Measurements from ENCODE around the gene COL19A1.
"Not testable (repeated sequence)": the region's sequence is repeated elsewhere in the genome, so short reads cannot be mapped to it uniquely, and the experiment has no call there.

Gene COL19A1

DNA sequence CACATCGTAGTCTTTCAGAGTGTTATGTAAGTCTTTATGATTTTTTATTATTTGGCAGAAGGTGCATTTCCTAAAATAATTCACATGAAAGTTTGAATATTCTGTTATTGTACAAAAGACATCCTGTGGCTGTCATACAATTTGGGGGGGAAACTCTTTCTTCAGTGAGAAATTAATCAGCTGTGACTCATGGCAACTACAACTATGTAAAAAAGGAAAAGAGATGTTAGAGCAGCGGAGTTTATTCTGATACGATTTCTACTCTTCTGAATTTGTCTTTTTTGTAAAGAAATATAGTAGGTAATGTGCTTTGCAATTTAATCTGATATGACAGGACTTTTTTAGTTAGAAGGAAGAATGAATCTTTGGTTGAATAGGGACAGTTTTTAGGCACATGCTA is 14.2 kb downstream of the COL19A1 start:
- Mint-ChIP-seq H3K27me3 (peaks cover 11% of the 10 kb centered on the region), H3K4me1 (ENCODE audit: low read depth) (no peaks in the 10 kb centered on the region), H3K4me3 (no peak overlapping the region), H3K9me3 (ENCODE audit: low read depth) (no peaks in the 10 kb centered on the region), H3K27ac (no peak overlapping the region), H3K36me3 (peaks cover 2% of the 10 kb centered on the region)

DNA sequence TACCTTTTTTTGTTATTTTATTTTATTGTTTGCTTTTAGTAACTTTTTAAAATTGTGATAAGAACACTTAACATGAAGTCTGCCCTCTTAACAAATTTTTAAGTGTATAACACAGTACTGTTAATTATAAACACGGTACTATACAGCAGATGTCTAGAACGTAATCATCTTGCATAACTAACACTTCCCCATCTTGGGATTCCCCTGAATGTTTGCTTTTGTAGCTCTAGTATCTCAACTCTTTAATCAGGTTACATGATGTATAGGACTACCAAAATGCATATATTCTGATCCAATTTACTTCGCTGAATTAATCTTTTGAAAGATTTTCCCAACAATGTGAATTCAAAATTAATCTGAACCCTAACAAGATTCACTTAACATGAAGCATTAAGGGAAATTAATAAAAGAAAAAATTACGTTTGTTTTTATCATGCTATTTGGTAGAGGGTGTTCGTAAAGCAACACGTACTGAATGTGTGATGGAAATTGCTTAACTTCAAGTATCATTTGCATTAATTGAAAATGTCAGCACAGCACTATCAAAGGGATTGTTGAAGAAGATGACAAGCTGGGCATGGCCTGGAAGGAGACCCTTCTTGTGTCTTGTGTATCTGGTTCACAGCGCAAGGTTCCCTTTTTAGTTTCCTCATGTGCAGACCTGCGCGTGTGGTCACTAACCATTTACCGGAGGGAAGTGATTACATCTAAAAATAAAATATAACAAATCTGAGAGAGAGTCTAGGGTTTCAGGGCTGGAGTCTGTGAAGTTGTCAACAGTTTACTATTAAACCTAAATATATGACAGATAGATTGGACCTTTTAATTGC is 15.2 kb downstream of the COL19A1 start:
- peaks cover 12% of the 10 kb centered on the region for H3K27me3 Mint-ChIP-seq
- H3K4me3 Mint-ChIP-seq, result no peak overlapping the region
- H3K9me3 Mint-ChIP-seq (ENCODE audit: low read depth), result no peaks in the 10 kb centered on the region
- H3K4me1 Mint-ChIP-seq (ENCODE audit: low read depth), result no peaks in the 10 kb centered on the region
- no peak overlapping the region for H3K27ac Mint-ChIP-seq
- H3K36me3 Mint-ChIP-seq, result peaks cover 4% of the 10 kb centered on the region

GRCh38 chr6:69883551-69883950 is 17.2 kb downstream of the COL19A1 start:
- Mint-ChIP-seq H3K9me3 (ENCODE audit: low read depth) (no peaks in the 10 kb centered on the region), H3K4me1 (ENCODE audit: low read depth) (peaks cover 1% of the 10 kb centered on the region), H3K36me3 (peaks cover 4% of the 10 kb centered on the region), H3K27ac (no peak overlapping the region), H3K4me3 (no peak overlapping the region), H3K27me3 (peaks cover 12% of the 10 kb centered on the region)

DNA sequence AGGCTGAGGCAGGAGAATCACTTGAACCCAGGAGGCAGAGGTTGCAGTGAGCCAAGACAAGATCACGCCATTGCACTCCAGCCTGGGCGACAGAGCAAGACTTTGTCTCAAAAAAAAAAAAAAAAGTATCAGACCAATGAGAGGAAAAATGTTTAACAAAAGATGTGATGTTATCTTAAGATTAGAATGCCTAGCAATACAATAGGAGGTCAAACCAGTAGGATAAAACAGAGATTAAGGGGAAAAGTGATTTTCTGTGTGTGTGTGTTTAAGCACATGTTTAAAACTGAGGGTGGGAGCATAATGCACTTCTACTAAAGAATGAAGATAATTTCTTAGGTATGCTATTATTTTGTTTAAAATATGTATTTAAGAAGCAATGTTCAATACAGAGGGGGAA is 17.9 kb downstream of the COL19A1 start:
- Mint-ChIP-seq H3K27ac (no peak overlapping the region), H3K4me1 (ENCODE audit: low read depth) (peaks cover 1% of the 10 kb centered on the region), H3K9me3 (ENCODE audit: low read depth) (no peaks in the 10 kb centered on the region), H3K36me3 (peaks cover 4% of the 10 kb centered on the region), H3K4me3 (no peak overlapping the region), H3K27me3 (peaks cover 12% of the 10 kb centered on the region)

- H3K27ac Mint-ChIP-seq, result peak overlapping the region; percentile 66
- H3K4me3 Mint-ChIP-seq, result no peak overlapping the region
Measured at GRCh38 chr6:69887026-69887425, 20.7 kb downstream of the COL19A1 start.

GRCh38 chr6:69887714-69888345 is 21.5 kb downstream of the COL19A1 start:
- Mint-ChIP-seq H3K36me3 (peaks cover 10% of the 10 kb centered on the region), H3K27ac (no peak overlapping the region), H3K4me3 (no peak overlapping the region), H3K9me3 (ENCODE audit: low read depth) (no peaks in the 10 kb centered on the region), H3K4me1 (ENCODE audit: low read depth) (peaks cover 1% of the 10 kb centered on the region), H3K27me3 (peaks cover 4% of the 10 kb centered on the region)

More at GRCh38 chr6:69887026-69887425, 20.7 kb downstream of the COL19A1 start:
- peaks cover 1% of the 10 kb centered on the region for H3K4me1 Mint-ChIP-seq (ENCODE audit: low read depth)
- H3K36me3 Mint-ChIP-seq, result peaks cover 10% of the 10 kb centered on the region
- H3K27me3 Mint-ChIP-seq, result peaks cover 7% of the 10 kb centered on the region
- H3K9me3 Mint-ChIP-seq (ENCODE audit: low read depth), result no peaks in the 10 kb centered on the region

DNA sequence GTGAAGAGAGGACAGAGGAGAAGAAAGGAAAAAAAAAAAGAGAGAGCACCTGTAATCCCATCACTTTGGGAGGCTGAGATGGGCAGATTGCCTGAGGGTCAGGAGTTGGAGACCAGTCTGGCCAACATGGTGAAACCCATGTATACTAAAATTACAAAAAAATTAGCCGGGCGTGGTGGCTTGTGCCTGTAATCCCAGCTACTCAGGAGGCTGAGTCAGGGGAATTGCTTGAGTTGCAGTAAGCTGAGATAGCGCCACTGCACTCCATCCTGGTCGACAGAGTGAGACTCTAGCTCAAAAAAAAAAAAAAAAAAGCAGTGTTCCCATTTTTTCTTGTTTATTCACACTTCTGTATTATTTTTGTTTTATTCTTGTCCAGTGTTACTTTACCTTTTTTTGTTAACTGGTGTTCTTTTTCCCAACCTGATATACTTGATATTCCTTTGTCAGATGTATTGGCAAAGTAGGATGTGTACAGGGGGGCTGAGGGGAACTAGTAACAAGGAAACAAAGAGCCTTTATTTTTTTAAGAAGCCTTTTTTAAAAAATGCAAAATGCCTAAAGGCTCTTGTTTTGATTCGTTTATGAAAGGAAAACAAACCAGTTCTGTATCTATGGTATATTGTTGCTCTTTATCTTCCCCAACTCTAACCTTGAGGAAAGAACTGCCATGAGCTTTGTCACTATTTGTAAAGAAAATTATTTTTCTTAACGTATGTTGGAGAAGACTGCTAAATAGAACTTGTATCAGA is 22.3 kb downstream of the COL19A1 start:
- peaks cover 10% of the 10 kb centered on the region for H3K36me3 Mint-ChIP-seq
- H3K27me3 Mint-ChIP-seq, result peaks cover 4% of the 10 kb centered on the region
- H3K27ac Mint-ChIP-seq, result no peak overlapping the region
- no peaks in the 10 kb centered on the region for H3K9me3 Mint-ChIP-seq (ENCODE audit: low read depth)
- H3K4me1 Mint-ChIP-seq (ENCODE audit: low read depth), result peaks cover 1% of the 10 kb centered on the region
- no peak overlapping the region for H3K4me3 Mint-ChIP-seq

DNA sequence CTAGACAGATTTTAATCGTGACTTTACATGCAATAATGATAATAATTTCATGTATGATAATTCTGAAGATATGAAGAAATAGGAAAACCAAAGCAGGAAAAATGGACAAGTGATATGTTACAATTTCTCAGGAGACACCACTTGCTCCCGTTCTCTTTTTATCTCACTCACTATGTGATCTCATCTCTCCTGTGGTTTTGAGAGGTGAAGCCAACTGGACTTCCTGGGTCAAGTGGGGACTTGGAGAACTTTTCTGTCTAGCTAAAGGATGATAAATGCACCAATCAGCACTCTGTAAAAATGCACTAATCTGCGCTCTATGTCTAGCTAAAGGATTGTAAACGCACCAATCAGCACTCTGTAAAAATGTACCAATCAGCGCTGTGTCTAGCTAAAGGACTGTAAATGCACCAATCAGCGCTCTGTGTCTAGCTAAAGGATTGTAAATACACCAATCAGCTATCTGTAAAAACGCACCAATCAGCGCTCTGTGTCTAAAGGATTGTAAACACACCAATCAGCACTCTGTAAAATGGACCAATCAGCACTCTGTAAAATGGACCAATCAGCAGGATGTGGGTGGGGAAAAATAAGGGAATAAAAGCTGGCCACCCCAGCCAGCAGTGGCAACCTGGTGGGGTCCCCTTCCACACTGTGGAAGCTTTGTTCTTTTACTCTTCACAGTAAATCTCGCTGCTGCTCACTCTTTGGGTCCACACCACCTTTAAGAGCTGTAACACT is 23.0 kb downstream of the COL19A1 start:
- H3K27me3 Mint-ChIP-seq; H3K36me3 Mint-ChIP-seq; H3K4me3 Mint-ChIP-seq; H3K4me1 Mint-ChIP-seq (ENCODE audit: low read depth); H3K9me3 Mint-ChIP-seq (ENCODE audit: low read depth); H3K27ac Mint-ChIP-seq: not testable (repeated sequence)

GRCh38 chr6:69892561-69892960 is 26.2 kb downstream of the COL19A1 start:
- H3K9me3 Mint-ChIP-seq (ENCODE audit: low read depth); H3K27me3 Mint-ChIP-seq; H3K4me1 Mint-ChIP-seq (ENCODE audit: low read depth); H3K27ac Mint-ChIP-seq; H3K36me3 Mint-ChIP-seq; H3K4me3 Mint-ChIP-seq: not testable (repeated sequence)

DNA sequence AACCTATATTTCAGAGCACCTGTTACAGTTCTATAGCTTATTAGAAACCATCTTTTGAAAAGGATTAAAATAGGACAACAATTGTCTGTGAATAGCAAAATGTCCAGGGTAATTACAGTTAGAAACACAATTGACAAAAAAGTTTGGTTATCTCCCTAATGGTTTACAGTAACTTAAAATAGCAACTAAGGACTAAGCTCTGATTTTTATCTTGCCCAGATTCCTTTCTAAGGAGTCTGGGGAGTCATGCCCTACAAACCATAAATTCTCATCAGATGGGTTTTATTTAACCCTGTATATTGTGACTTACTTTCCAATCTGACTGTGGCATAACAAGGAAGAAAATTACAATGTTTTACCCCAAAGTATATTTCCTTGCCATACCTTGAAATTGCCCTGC is 26.9 kb downstream of the COL19A1 start:
- not testable (repeated sequence) for H3K4me1 Mint-ChIP-seq (ENCODE audit: low read depth)

DNA sequence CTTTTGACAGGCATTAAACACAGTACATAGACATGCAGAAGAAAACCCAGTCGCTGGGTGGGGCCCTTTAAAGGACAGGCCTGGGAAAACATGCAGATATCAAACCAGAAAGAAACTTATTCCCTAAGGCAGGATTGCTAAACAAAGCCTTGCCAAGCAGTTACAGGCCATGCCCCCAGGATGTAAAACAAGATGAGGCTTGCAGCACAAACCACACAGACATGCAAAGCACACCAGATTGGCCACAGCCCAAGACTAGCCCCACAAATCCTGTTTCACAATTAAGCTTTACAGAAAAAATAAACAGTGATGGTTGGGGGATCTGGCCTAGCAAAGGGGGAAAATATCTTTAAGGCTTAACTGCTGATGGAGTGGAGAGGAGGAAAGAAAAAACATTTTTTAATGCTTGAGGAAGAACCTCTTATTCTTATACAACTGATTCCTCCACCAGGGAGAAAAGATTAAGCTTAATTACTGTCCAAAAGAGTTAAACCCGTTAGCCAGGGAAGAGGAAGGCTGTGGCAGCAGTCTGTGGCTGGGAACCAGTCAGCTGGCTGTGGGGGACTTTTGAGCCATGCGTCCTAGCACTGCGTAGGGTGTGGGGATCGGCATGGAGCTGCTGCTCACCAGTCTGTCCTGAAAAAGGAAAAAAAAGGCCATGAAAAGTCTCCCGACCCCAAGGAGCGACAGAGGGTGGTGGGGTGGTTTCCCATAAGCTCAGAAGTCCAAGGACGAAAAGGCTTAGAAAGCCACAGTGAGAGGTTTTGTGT is 28.4 kb downstream of the COL19A1 start:
- Mint-ChIP-seq H3K4me3 (no peak overlapping the region), H3K27ac (no peak overlapping the region), H3K9me3 (ENCODE audit: low read depth) (no peaks in the 10 kb centered on the region), H3K27me3 (no peaks in the 10 kb centered on the region), H3K36me3 (peaks cover 5% of the 10 kb centered on the region), H3K4me1 (ENCODE audit: low read depth) (no peaks in the 10 kb centered on the region)

More for the DNA sequence above, 26.9 kb downstream of the COL19A1 start:
- H3K27ac Mint-ChIP-seq; H3K9me3 Mint-ChIP-seq (ENCODE audit: low read depth); H3K36me3 Mint-ChIP-seq; H3K27me3 Mint-ChIP-seq; H3K4me3 Mint-ChIP-seq: not testable (repeated sequence)

DNA sequence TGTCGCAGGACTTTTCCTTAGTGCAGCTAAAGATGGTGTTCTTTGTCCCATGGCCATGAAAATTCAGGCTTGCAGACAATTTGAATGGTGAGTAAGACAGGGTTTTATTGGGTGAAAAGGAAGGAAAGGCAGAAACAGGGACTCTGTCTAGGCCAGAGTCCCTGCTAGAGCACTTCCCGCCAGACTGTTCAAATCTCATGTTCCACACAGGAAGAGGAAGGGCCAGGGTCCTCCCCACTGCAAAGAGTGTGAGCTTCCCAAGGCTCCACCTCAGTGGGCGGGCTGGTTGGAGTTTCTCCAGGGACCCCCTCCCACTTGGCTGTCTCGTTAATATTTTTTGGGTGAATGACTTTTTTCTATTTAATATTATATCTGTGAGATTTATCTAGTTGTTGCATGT is 29.0 kb downstream of the COL19A1 start:
- Mint-ChIP-seq H3K9me3 (ENCODE audit: low read depth) (no peaks in the 10 kb centered on the region), H3K4me3 (no peak overlapping the region), H3K4me1 (ENCODE audit: low read depth) (no peaks in the 10 kb centered on the region), H3K36me3 (peaks cover 3% of the 10 kb centered on the region), H3K27me3 (no peaks in the 10 kb centered on the region), H3K27ac (no peak overlapping the region)

DNA sequence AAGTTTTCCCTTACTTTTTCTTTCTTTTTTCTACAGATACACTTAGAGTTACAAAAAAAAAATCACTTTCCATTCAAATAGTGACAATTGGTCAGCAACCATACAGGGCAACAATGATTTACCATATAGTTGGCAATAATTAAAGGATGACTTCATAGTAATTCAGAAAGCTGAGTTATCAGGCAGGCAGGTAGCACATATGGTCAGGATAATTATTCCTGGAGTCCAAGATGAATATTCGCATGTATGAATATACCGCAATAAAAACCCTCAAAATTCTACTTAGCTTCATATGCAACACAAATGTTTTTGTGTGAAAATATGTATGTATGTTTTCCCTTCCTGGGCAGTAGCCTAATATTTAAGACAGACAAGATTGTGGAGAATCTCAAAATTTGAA is 34.5 kb downstream of the COL19A1 start:
- Mint-ChIP-seq H3K4me3 (no peak overlapping the region), H3K27ac (no peak overlapping the region), H3K9me3 (ENCODE audit: low read depth) (no peaks in the 10 kb centered on the region)

GRCh38 chr6:69901361-69901760 is 35.0 kb downstream of the COL19A1 start:
- H3K27me3 Mint-ChIP-seq, result peaks cover 3% of the 10 kb centered on the region
- no peaks in the 10 kb centered on the region for H3K9me3 Mint-ChIP-seq (ENCODE audit: low read depth)
- H3K36me3 Mint-ChIP-seq, result no peaks in the 10 kb centered on the region
- no peak overlapping the region for H3K4me3 Mint-ChIP-seq
- H3K27ac Mint-ChIP-seq, result no peak overlapping the region
- no peaks in the 10 kb centered on the region for H3K4me1 Mint-ChIP-seq (ENCODE audit: low read depth)

More for the DNA sequence above, 34.5 kb downstream of the COL19A1 start:
- Mint-ChIP-seq H3K36me3 (no peaks in the 10 kb centered on the region), H3K4me1 (ENCODE audit: low read depth) (no peaks in the 10 kb centered on the region), H3K27me3 (peaks cover 3% of the 10 kb centered on the region)

Data from activated naive CD8-positive, alpha-beta T cell (primary cell).